Stimulated activated CD4-positive, alpha-beta T cell treated with anti-CD3 and anti-CD28 coated beads, Interleukin-12 subunit alpha, Interleukin-12 subunit beta, amount 100 ng/mL, for 48 hours (primary cell): ENCODE measurements around the gene HLCS.

Experiments
- DNase-seq, 3 donors: peaks; one replicate each; pipeline ENCODE4 v3.0.0-alpha.2; 2020; ENCODE audit warnings: low read depth in 2 of 3, low spot score in 1 of 3

HLCS gene

DNA sequence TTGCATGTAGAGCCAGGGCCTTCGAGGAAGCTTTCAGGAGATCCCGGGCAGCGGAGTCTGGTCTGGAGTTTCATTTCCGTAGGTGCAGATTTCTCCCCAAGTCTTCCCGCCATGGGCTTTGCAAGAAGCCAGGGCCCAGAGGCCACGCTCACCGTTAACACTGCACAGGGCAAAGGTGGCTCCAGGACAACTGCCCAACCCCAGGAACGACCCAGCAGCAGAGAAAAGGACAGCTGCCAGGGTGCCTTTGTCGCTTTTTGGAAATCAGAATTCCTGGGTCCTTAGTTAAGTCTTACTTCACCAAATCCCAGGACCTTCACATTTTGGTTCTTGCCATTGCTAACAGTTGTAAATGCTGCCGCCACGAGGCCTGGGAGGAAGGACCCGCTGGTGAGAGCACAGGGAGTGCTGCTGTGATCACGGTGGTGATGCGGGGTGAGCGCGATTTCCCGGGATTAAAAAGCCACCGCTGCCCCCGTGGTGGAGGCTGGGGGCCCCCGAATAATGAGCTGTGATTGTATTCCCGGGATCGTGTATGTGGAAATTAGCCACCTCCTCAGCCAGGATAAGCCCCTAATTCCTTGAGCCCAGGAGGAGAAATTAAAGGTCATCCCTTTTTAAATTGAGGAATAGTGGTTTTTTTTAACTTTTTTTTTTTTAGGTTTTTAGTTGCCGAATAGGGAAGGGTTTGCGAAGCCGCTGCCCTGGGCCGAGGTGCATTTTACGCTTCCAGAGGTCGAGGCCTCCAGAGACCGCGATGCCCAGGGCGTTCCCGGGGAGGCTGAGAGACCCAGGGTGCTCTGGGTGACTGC, 259.3 kb downstream of the HLCS start:
- DNase-seq, result no peak

DNA sequence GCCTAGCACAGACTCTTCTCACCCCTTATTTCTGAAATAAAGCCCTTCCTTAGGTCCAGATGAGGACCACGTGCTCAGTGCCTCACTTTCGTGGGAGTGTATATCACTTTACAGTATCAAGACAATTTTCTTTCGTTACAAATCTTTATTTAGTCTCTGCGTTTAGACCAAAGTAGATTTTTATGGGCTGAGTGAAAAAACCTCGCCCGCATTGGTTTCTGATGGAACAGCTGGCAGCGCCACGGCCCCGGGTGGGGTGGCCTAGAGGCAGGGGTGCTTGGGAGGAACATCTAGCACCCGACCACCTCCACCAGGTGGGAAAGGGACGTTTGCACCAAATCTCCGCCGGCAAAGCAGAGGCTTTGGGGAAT, 260.0 kb downstream of the HLCS start:
- DNase-seq, result no peak

GRCh38 chr21:36705679-36706481, 260.6 kb downstream of the HLCS start:
- DNase-seq, result no peak

DNA sequence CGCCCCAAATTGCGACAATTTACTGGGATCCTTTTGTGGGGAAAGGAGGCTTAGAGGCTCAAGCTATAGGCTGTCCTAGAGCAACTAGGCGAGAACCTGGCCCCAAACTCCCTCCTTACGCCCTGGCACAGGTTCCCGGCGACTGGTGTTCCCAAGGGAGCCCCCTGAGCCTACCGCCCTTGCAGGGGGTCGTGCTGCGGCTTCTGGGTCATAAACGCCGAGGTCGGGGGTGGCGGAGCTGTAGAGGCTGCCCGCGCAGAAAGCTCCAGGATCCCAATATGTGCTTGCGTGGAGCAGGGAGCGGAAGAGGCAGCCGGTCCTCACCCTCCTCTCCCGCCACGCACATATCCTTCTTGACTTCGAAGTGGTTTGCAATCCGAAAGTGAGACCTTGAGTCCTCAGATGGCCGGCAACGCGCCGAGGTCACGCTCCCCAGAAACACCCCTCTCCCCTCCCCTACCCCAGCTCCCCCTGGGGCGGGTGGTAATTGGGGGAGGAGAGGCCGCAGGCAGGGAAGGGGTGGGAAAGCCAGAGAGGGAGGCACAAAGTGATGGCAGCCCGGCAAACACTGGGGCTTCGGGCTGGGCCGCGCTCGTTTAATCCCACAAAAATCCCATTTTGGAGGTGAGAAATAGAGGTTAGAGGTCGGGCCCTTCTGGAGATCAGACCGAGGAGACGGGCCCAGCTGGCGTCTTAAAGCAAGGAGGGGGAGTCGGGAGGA, 261.4 kb downstream of the HLCS start:
- no peak for DNase-seq

DNA sequence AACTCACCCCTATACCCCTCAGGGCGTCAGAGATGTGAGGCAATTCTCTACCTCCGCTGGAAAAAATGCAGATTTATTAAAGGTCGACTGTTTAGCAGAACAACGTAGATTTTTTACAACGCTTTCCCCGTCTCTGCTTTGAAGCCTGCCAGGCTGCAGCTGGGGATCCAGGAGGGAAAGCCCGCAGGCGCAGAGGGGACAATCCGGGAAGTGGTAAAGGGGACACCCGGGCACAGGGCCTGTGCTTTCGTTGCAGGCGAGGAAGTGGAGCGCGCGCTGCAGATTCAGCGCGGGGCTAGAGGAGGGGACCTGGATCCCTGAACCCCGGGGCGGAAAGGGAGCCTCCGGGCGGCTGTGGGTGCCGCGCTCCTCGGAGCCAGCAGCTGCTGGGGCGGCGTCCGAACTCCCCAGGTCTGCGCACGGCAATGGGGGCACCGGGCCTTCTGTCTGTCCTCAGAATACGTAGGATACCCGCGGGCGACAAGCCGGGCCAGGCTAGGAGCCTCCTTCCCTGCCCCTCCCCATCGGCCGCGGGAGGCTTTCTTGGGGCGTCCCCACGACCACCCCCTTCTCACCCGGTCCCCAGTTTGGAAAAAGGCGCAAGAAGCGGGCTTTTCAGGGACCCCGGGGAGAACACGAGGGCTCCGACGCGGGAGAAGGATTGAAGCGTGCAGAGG, 262.1 kb downstream of the HLCS start:
- DNase-seq, result no peak

DNA sequence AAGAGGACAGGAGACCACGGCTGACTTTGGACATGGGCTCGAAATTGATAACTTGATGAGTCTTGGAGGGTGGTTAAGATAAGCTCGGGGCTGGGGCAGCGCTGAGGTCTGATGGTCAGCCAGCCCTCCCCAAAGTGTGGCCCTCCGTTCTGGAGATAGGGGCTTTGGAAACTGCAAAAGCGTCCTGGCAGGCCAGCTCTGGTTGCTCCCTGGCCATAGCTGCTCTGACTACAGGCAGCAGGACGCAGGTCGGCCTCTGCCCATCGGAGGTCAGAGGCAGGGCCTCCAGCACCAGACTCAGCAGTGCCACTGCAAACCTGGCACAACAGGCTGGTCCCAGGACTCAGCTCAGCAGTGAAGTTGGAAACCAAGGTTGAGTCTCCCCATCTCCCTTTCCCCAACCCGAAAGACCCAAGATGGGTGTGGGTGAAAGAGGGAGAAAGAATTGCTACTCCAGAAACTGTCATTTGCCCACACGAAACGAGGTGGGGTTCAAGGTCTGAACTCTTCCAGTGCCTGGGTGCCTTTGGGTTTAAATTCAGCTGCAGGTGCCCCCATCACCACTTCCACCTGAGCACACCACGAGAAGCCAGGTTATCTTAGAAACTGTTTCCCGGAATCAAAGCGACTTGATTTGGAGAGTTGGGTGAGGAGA, 262.7 kb downstream of the HLCS start:
- no peak for DNase-seq

DNA sequence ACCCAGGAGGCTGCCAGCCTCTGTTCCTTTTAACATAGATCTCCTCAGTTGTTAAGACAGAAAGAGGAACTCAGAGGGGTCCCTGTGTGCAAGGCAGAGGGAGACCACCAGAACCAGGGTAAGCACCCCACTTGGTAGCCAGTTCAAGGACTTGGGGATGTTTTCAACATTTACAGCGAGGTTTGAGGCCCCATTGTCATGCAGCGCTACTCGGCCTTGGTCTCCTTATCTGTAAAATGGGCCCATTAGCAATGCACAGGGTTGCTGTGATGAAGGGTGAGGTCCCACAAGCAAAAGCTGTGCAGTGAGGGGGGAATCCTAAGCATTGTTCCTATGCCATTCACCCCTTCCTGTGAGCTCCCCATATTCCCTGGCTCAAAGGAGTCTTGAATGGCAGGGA, 263.3 kb downstream of the HLCS start:
- no peak for DNase-seq

DNA sequence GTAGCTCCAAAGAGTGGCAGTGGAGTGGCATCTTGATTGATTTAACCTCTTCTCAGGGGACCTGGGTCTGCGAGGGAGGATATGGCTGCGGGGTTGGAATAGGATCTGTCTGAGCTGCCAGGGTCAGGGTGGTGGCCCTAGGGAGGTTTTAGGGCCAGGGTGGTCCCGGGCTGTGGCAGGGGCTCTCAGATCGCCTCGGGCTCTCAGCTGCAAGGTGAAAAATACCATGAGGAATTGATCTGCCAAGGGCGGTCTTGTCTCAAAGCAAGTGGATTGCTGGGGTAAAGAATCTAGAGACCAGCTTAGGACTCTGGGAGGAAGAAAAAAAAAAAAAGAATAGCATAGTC, 263.9 kb downstream of the HLCS start:
- no peak for DNase-seq

- no peak for DNase-seq
These were observed 264.5 kb downstream of the HLCS start for GRCh38 chr21:36701756-36702621.

- no peak for DNase-seq
These were observed 265.3 kb downstream of the HLCS start for GRCh38 chr21:36700971-36701755.
